ENCODE data around the gene ZFP62. TPM values are rescaled to one million over a fixed set of nuclear protein-coding genes. Genes with fewer than 3 reads are reported as not detected.

ZFP62 gene
- total RNA-seq, 2 experiments from 2014 or later: 30.3 to 31.8 TPM

- POLR2A ChIA-PET: no interaction called here
- no peaks in the 10 kb centered on the region for H3K9me3 Mint-ChIP-seq (ENCODE audit: low read depth)
Observed at GRCh38 chr5:180808461-180809000, 52.5 kb downstream of the ZFP62 start.

GRCh38 chr5:180807654-180808414 is 53.2 kb downstream of the ZFP62 start:
- DNase-seq: peak; percentile 7
- H3K36me3 Mint-ChIP-seq (ENCODE audit: low read depth): peaks cover 53% of the 10 kb centered on the region
- intact Hi-C loops (cut with DNase I, micrococcal nuclease): no loop called here

More at GRCh38 chr5:180808461-180809000, 52.5 kb downstream of the ZFP62 start:
- Mint-ChIP-seq H3K36me3 (ENCODE audit: low read depth) (peaks cover 49% of the 10 kb centered on the region), H3K27ac (peak overlapping the region; percentile 97), H3K27me3 (no peaks in the 10 kb centered on the region), H3K4me1 (peaks cover 67% of the 10 kb centered on the region), H3K4me3 (peak overlapping the region; percentile 91)
- no peak for ATAC-seq
- CTCF ChIA-PET: interaction anchor here (0.7 kb wide), 1 partner anchor 22 kb away, joined by 3 read pairs; no protein-coding TSS in a partner anchor
- peak; percentile 32 for DNase-seq
- intact Hi-C loops (cut with DNase I, micrococcal nuclease): no loop called here

GRCh38 chr5:180807046-180807445 is 54.0 kb downstream of the ZFP62 start:
- Mint-ChIP-seq H3K27ac (peak overlapping the region; percentile 97), H3K27me3 (no peaks in the 10 kb centered on the region), H3K4me3 (peak overlapping the region; percentile 91)

More at GRCh38 chr5:180807654-180808414, 53.2 kb downstream of the ZFP62 start:
- H3K27me3 Mint-ChIP-seq: no peaks in the 10 kb centered on the region
- no peak for ATAC-seq
- H3K4me1 Mint-ChIP-seq: peaks cover 60% of the 10 kb centered on the region
- peak overlapping the region; percentile 91 for H3K4me3 Mint-ChIP-seq
- POLR2A ChIA-PET: interaction anchor here (0.6 kb wide), 1 partner anchor 52 kb away, joined by 4 read pairs; no protein-coding TSS in a partner anchor
- peak overlapping the region; percentile 97 for H3K27ac Mint-ChIP-seq
- CTCF ChIA-PET: interaction anchor here (0.6 to 0.8 kb wide), 2 partner anchors 14 to 414 kb away, joined by 3 read pairs; no protein-coding TSS in a partner anchor
- H3K9me3 Mint-ChIP-seq (ENCODE audit: low read depth): no peaks in the 10 kb centered on the region

GRCh38 chr5:180806351-180807011 is 54.6 kb downstream of the ZFP62 start:
- Mint-ChIP-seq H3K27ac (peak overlapping the region; percentile 97), H3K36me3 (ENCODE audit: low read depth) (peaks cover 58% of the 10 kb centered on the region), H3K9me3 (ENCODE audit: low read depth) (no peaks in the 10 kb centered on the region), H3K27me3 (no peaks in the 10 kb centered on the region), H3K4me1 (peaks cover 55% of the 10 kb centered on the region), H3K4me3 (peak overlapping the region; percentile 91)
- ChIA-PET CTCF (interaction anchor here (0.6 to 1.2 kb wide), 5 partner anchors 10 to 334 kb away, joined by 3 to 4 read pairs (median 3); no protein-coding TSS in a partner anchor), POLR2A (no interaction called here)
- intact Hi-C loops (cut with DNase I, micrococcal nuclease): no loop called here
- DNase-seq (no peak), ATAC-seq (no peak)

More at GRCh38 chr5:180807046-180807445, 54.0 kb downstream of the ZFP62 start:
- ChIA-PET CTCF (interaction anchor here (1.2 kb wide), 1 partner anchor 23 kb away, joined by 4 read pairs; no protein-coding TSS in a partner anchor), POLR2A (no interaction called here)
- no peaks in the 10 kb centered on the region for H3K9me3 Mint-ChIP-seq (ENCODE audit: low read depth)
- intact Hi-C loops (cut with DNase I, micrococcal nuclease): no loop called here
- no peak for DNase-seq
- H3K36me3 Mint-ChIP-seq (ENCODE audit: low read depth): peaks cover 53% of the 10 kb centered on the region
- ATAC-seq: no peak
- H3K4me1 Mint-ChIP-seq: peaks cover 57% of the 10 kb centered on the region

- ChIA-PET CTCF (interaction anchor here (1.0 to 1.5 kb wide), 2 partner anchors 10 to 26 kb away, joined by 4 to 20 read pairs; no protein-coding TSS in a partner anchor), POLR2A (interaction anchor here (1.0 kb wide), 2 partner anchors 22 to 26 kb away, joined by 3 to 4 read pairs; no protein-coding TSS in a partner anchor)
- peak; percentile 10 for ATAC-seq
- H3K4me1 Mint-ChIP-seq: peaks cover 75% of the 10 kb centered on the region
- DNase-seq: peak; percentile 57
- H3K4me3 Mint-ChIP-seq: peak overlapping the region; percentile 91
- intact Hi-C loops (cut with DNase I, micrococcal nuclease): loop anchor here in 1 of 2 experiments (5.0 kb wide), 1 partner anchor 368 kb away; no protein-coding TSS in a partner anchor
- H3K9me3 Mint-ChIP-seq (ENCODE audit: low read depth): no peaks in the 10 kb centered on the region
- peak overlapping the region; percentile 89 for H3K27ac Mint-ChIP-seq
- H3K36me3 Mint-ChIP-seq (ENCODE audit: low read depth): peaks cover 80% of the 10 kb centered on the region
- no peaks in the 10 kb centered on the region for H3K27me3 Mint-ChIP-seq
Observed at GRCh38 chr5:180804129-180804618, 56.9 kb downstream of the ZFP62 start.

GRCh38 chr5:180803181-180804128 is 57.6 kb downstream of the ZFP62 start:
- CTCF ChIA-PET: interaction anchor here (0.6 to 1.5 kb wide), 4 partner anchors 9 to 386 kb away, joined by 3 to 20 read pairs (median 4); no protein-coding TSS in a partner anchor
- H3K27ac Mint-ChIP-seq: peak overlapping the region; percentile 89

GRCh38 chr5:180802325-180803180 is 58.5 kb downstream of the ZFP62 start, which contains the start of gene MGAT1:
Gene MGAT1, minus strand, starts transcription at chr5:180802806. Its CDS starts 9,835 bp downstream, at chr5:180792971.
- H3K4me3 Mint-ChIP-seq: peak within 1 kb of the TSS; percentile 91
- no peaks in the 10 kb centered on the region for H3K9me3 Mint-ChIP-seq (ENCODE audit: low read depth)
- POLR2A ChIA-PET: interaction anchor here (1.7 kb wide), 1 partner anchor 11 kb away, joined by 5 read pairs; no protein-coding TSS in a partner anchor
- ATAC-seq (peak; percentile 46), DNase-seq (peak; percentile 90)
- no peaks in the 10 kb centered on the region for H3K27me3 Mint-ChIP-seq
- peaks cover 77% of the 10 kb centered on the region for H3K4me1 Mint-ChIP-seq
- peak within 1 kb of the TSS; percentile 89 for H3K27ac Mint-ChIP-seq
- CTCF ChIA-PET: interaction anchor here (1.0 to 1.8 kb wide), 5 partner anchors 9 to 61 kb away, joined by 3 to 20 read pairs (median 6); no protein-coding TSS in a partner anchor
- intact Hi-C loops (cut with DNase I, micrococcal nuclease): loop anchor here (1.0 to 5.0 kb wide), 10 partner anchors 8 to 510 kb away; partner anchors contain the start of genes ZFP62 (in 2 of the 2), MAPK9 (in 1 of the 2) and TRIM52 (in 1 of the 2)
- H3K36me3 Mint-ChIP-seq (ENCODE audit: low read depth): peaks cover 80% of the 10 kb centered on the region

More at GRCh38 chr5:180803181-180804128, 57.6 kb downstream of the ZFP62 start:
- no peaks in the 10 kb centered on the region for H3K9me3 Mint-ChIP-seq (ENCODE audit: low read depth)
- H3K4me3 Mint-ChIP-seq: peak overlapping the region; percentile 91
- intact Hi-C loops (cut with DNase I, micrococcal nuclease): loop anchor here (1.0 to 5.0 kb wide), 7 partner anchors 29 to 511 kb away; partner anchors contain the start of genes MAPK9 (in 1 of the 2), TRIM52 (in 1 of the 2) and ZFP62 (in 1 of the 2)
- no peaks in the 10 kb centered on the region for H3K27me3 Mint-ChIP-seq
- DNase-seq (peak; percentile 95), ATAC-seq (peak; percentile 69)
- peaks cover 80% of the 10 kb centered on the region for H3K36me3 Mint-ChIP-seq (ENCODE audit: low read depth)
- POLR2A ChIA-PET: interaction anchor here (0.5 to 1.7 kb wide), 4 partner anchors 10 to 30 kb away, joined by 3 to 11 read pairs (median 4); no protein-coding TSS in a partner anchor
- H3K4me1 Mint-ChIP-seq: peaks cover 77% of the 10 kb centered on the region

- ChIA-PET POLR2A (interaction anchor here (0.5 to 0.7 kb wide), 3 partner anchors 10 to 30 kb away, joined by 3 read pairs; no protein-coding TSS in a partner anchor), CTCF (interaction anchor here (1.0 to 1.8 kb wide), 3 partner anchors 10 to 28 kb away, joined by 3 to 11 read pairs (median 6); no protein-coding TSS in a partner anchor)
- Mint-ChIP-seq H3K4me3 (peak overlapping the region; percentile 91), H3K27me3 (no peaks in the 10 kb centered on the region), H3K9me3 (ENCODE audit: low read depth) (no peaks in the 10 kb centered on the region), H3K27ac (peak overlapping the region; percentile 55), H3K4me1 (peaks cover 75% of the 10 kb centered on the region), H3K36me3 (ENCODE audit: low read depth) (peaks cover 74% of the 10 kb centered on the region)
- DNase-seq (no peak), ATAC-seq (no peak)
- intact Hi-C loops (cut with DNase I, micrococcal nuclease): loop anchor here (1.0 to 5.0 kb wide), 9 partner anchors 9 to 509 kb away; partner anchors contain the start of genes MAPK9 (in 1 of the 2), TRIM52 (in 1 of the 2) and ZFP62 (in 1 of the 2)
Observed at GRCh38 chr5:180801596-180802324, 59.3 kb downstream of the ZFP62 start.

All from activated CD4-positive, alpha-beta T cell treated with anti-CD3 and anti-CD28 coated beads for 36 hours (primary cell).